SK-N-SH treated with all-trans-retinoic acid at 6 μM for 48 hours (cell line): ENCODE data around the gene SLC2A8.

Experiments used
- ARNTL ChIP-seq: fragments of 450-650 bp; formaldehyde crosslinking; IDR thresholded peaks from 2 replicates; pipeline ENCODE4 v1.5.0; 2020; ENCODE audit warnings: low read depth, mild to moderate bottlenecking, moderate library complexity, borderline replicate concordance
- BACH2 ChIP-seq: fragments of 250-450 bp; sonication (Bioruptor Pico); IDR thresholded peaks from 2 replicates; pipeline ENCODE4 v1.9.0; 2021; ENCODE audit warnings: mild to moderate bottlenecking, borderline replicate concordance
- CREB5 ChIP-seq: fragments of 250-450 bp; sonication (Bioruptor Pico); IDR thresholded peaks from 2 replicates; pipeline ENCODE4 v1.5.1; 2020; ENCODE audit warnings: low read depth, mild to moderate bottlenecking, moderate library complexity
- ESRRG ChIP-seq: fragments of 250-450 bp; sonication (Bioruptor Pico); IDR thresholded peaks from 2 replicates; pipeline ENCODE4 v1.6.1; 2021; ENCODE audit warnings: mild to moderate bottlenecking
- OSR1 ChIP-seq: fragments of 250-450 bp; sonication (Bioruptor Pico); IDR thresholded peaks from 2 replicates; pipeline ENCODE4 v1.8.0; 2022; ENCODE audit warnings: moderate library complexity, mild to moderate bottlenecking, inconsistent platforms
- PATZ1 ChIP-seq: fragments of 250-450 bp; sonication (Bioruptor Pico); IDR thresholded peaks from 2 replicates; pipeline ENCODE4 v1.8.0; 2020; ENCODE audit warnings: mild to moderate bottlenecking, moderate library complexity, borderline replicate concordance
- RARB ChIP-seq: fragments of 250-450 bp; sonication (Bioruptor Pico); IDR thresholded peaks from 2 replicates; pipeline ENCODE4 v1.8.0; 2021; ENCODE audit warnings: mild to moderate bottlenecking, moderate library complexity
- TCF4 ChIP-seq: fragments of 250-450 bp; sonication (Bioruptor Pico); IDR thresholded peaks from 2 replicates; pipeline ENCODE4 v1.8.0; 2021; ENCODE audit warnings: mild to moderate bottlenecking, moderate library complexity, borderline replicate concordance
- TOX ChIP-seq: fragments of 250-450 bp; sonication (Bioruptor Pico); IDR thresholded peaks from 2 replicates; pipeline ENCODE4 v1.8.0; 2021; ENCODE audit warnings: mild to moderate bottlenecking, moderate library complexity, borderline replicate concordance
- TSHZ2 ChIP-seq: fragments of 250-450 bp; sonication (Bioruptor Pico); IDR thresholded peaks from 2 replicates; pipeline ENCODE4 v1.5.0; 2020; ENCODE audit warnings: mild to moderate bottlenecking, moderate library complexity
- ZFP3 ChIP-seq: fragments of 250-450 bp; sonication (Bioruptor Pico); IDR thresholded peaks from 2 replicates; pipeline ENCODE4 v1.5.0; 2020; ENCODE audit warnings: mild to moderate bottlenecking, moderate library complexity
- ZFP30 ChIP-seq: fragments of 450-650 bp; formaldehyde crosslinking; IDR thresholded peaks from 2 replicates; pipeline ENCODE4 v1.5.0; 2022; ENCODE audit warnings: mild to moderate bottlenecking, moderate library complexity
- ZNF8 ChIP-seq: fragments of 450-650 bp; formaldehyde crosslinking; IDR thresholded peaks from 2 replicates; pipeline ENCODE4 v1.5.0; 2020; ENCODE audit warnings: mild to moderate bottlenecking, moderate library complexity

- TF ChIP-seq PATZ1 (CRISPR knock-in tag) (no peak), ARNTL (CRISPR knock-in tag) (no peak), BACH2 (CRISPR knock-in tag) (no peak), ZFP3 (CRISPR knock-in tag) (no peak), ZNF8 (CRISPR knock-in tag) (no peak), ZFP30 (CRISPR knock-in tag) (no peak), ESRRG (CRISPR knock-in tag) (no peak), TOX (CRISPR knock-in tag) (no peak), RARB (CRISPR knock-in tag) (no peak), TSHZ2 (CRISPR knock-in tag) (no peak), CREB5 (CRISPR knock-in tag) (no peak), OSR1 (CRISPR knock-in tag) (no peak), TCF4 (CRISPR knock-in tag) (no peak)
These were observed 49.1 kb downstream of the SLC2A8 start for GRCh38 chr9:127445851-127446712.
